CD4-positive, alpha-beta T cell treated with Interferon alpha-2 for 1 hour (primary cell): Measurements from ENCODE around the gene S100A8.
A peak's percentile ranks its signal among the peaks of the same experiment; 100 is the strongest.

ENCODE experiments used
- DNase-seq, 2 donors: peaks; one replicate each; pipeline ENCODE4 v3.0.0-alpha.2; 2020 to 2022

The S100A8 gene

DNA sequence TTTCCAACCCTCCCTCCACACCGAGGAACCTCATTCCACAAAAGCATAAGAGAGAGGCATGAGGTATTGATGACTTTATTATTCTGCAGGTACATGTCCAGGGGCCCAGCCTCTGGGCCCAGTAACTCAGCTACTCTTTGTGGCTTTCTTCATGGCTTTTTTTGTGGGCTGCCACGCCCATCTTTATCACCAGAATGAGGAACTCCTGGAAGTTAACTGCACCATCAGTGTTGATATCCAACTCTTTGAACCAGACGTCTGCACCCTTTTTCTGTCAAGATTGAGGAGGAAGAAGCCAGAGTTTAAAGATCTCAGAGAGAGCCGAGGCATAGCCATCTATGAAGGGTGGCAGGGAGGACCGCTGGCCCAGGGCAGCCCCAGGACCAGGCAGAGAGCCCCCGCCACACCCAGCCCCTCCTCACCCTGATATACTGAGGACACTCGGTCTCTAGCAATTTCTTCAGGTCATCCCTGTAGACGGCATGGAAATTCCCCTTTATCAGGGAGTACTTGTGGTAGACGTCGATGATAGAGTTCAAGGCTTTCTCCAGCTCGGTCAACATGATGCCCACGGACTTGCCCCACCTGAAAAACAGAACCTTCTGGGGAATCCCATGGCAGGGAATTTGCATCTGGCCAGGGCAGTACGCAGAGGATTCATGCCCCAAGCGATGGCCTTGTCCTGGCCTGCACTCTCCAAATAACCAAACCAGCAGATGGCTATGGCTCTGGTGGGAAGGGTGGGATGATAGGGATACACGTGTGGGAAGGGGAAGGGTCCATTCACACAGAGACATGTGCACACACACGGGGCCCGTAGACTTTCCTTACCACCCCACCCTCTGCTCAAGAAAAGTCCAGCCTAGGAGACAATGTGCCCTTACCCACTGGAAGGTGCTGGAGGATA, 647 bp downstream of the S100A8 start:
- DNase-seq: no peak

- no peak for DNase-seq
These were observed 1.5 kb downstream of the S100A8 start for GRCh38 chr1:153389401-153389800.

DNA sequence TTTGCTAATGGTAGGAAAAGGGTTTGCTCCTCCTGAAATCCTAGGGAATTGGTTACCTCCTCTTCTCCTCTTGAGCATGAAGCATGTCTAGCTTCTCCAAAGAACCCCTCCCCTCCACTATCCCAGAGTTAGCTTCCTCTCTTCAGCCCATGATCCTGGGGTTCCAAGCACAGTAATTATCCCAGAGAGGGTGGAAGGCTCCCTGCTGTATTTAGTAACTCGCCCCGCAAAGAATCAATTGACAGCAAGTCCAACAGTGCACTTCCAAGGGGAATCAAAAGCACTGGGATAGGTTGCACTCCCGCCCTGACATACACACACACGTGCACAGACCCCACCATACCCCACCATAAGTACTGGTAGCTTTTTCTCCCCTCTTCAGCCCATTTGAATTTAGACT, 3.1 kb downstream of the S100A8 start:
- no peak for DNase-seq

DNA sequence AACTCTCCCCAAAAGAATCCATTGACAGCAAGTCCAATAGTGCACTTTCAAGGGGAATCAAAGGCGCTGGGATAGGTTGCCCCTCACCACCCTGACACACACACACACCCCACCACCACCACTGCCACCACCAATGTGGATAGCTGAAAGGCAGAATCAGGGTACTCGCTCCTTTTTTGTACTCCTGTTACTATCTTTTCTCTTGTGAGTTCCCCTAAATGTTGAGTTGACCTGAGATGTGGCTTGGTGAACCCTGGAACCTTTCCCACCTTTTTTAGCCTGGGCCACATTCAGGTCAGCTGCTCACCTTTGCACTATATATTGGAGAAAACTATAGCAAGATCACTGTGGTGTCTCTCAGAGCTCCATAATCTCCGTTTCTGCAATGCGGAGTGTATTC, 3.9 kb downstream of the S100A8 start:
- DNase-seq: no peak

DNA sequence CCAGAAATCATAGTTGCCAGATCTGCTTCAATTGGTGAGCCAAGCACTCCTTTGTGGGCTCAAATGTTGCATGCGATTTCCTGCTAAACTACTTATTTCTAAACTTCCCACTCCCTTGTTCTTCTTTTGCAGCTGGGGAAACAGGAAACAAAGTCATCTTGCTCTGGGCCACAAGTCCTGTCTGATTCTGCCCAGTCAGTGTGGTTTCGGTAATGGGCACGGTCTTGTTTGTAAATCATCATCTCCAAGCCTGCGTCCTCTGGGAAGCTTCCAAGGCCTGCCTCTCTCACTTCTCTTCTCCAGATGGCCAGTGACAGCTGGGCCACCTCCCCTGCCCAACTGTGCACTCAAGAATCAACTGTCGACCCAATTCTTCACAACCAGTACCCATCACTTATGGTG, 4.4 kb downstream of the S100A8 start:
- peak in 1 of 2 donors; percentile 54 for DNase-seq

GRCh38 chr1:153384958-153385580, 5.8 kb downstream of the S100A8 start:
- DNase-seq: no peak

DNA sequence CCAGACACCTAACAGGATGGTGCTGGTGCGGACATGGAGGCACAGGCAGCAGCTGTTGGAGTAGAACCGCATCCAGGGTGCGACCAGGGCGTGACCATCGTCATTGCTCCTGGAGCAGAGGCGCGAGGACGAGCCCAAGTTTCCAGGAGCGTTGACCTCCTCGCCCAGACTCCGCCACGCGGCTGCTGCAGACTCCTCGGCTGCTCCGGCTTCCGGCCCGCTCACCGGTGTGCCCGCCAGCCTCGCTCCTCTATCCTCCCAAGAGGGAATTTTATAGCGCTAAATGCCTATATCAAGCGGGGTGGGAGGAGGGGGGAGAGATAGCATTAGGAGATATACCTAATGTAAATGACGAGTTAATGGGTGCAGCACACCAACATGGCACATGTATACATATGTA, 10.2 kb downstream of the S100A8 start:
- DNase-seq: no peak

GRCh38 chr1:153379591-153379990, 11.3 kb downstream of the S100A8 start:
- DNase-seq: no peak

- DNase-seq: no peak
These were observed 15.4 kb downstream of the S100A8 start, which contains the start of gene S100A12 for GRCh38 chr1:153375511-153375910. Gene S100A12, minus strand, starts transcription at chr1:153375621. Its CDS starts 1,029 bp downstream, at chr1:153374592.

DNA sequence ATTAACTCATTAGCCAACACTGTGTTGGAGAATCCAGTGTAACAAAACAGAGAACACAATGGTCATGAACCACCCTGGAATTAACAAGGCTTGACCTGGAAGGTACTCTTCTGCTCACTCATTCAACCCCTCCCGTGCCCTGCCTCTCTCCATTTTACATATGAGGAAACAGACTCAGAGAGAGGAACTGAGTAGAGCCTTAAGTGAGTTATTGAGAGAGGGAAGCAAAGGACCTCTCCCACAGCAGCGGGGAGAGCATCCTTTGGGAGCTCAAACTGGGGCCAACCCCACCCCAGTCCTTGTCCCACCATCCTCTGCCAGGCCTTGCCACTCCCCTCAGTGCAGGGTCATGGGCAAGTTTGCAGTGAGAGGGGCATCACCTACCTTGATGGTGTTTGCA, 16.8 kb downstream of the S100A8 start:
- no peak for DNase-seq

DNA sequence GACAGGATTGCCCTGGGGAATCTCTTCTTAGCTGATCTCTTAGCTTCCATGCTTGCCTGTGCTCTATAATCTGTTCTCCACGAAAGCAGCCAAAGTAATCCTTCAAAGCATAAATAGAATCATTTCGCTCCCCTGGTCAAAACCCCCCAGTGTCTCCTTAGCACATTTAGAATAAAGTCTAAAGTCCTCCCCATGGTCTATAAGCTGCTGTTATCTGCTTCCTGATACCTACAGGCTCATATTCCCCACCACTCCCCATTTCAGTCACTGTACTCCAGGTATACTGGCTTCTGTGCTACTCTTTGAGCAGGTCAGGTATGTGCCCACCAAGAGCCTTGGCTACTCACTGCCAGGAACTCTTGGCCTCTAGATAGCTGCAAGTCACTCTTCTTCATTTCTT, 18.3 kb downstream of the S100A8 start:
- DNase-seq: no peak

DNA sequence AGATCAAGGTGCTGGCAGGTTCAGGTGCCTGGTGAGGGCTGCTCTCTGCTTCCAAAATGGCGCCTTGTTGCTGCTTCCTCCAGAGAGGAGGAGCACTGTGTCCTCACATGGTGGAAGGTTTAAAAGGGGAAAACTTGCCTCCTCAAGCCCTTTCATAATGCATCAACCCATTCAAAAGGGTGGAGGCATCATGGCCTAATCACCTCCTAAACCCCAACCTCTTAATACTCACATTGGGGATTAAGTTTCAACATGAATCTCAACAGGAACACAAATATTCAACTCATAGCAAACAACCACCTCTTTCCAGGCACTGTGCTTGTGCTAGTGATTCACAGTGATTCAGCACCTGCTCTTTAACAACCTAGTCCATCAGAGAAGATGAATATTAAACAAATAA, 19.6 kb downstream of the S100A8 start:
- no peak for DNase-seq

GRCh38 chr1:153370146-153370545, 20.7 kb downstream of the S100A8 start:
- DNase-seq: no peak

DNA sequence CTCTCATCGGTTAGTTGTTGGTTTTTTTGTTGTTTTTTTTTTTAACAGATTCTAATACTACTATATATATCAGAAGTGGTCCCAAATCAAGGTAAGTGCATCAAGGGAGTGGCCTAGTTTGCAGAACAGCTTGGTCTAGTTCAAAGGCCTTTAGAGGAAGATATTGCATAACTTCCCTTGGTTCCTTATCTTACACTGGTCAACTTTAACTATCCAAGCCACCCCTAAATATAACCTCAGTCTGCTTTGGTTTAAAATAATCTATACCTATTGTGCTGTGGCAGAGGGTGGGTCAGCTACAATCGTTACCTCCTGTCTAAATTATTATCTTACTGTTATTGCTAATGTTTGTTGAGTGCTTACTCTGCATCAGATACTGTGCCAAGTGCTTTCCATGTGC, 22.4 kb downstream of the S100A8 start:
- no peak for DNase-seq

GRCh38 chr1:153367090-153367489, 23.8 kb downstream of the S100A8 start:
- DNase-seq: no peak

DNA sequence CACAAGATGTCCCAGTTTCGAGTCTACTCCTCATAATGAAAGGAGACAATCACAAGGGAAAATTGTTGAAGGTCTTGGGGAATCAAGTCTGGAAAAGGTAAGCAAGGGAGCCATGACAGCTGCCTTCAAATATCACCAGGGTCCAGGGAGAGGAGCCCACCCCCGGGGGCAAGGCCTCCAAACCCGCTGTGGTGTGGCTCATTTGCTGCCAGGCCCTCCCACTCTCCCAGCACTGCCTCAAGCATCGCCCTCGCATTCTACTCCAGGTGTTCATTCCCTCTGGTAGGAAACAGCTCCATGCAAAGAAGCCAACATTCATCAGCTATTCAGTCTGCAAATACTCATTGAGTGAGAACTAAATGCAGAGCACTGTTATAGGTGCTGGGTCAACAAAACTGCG, 24.6 kb downstream of the S100A8 start:
- no peak for DNase-seq

GRCh38 chr1:153365696-153366095, 25.2 kb downstream of the S100A8 start:
- DNase-seq: no peak

DNA sequence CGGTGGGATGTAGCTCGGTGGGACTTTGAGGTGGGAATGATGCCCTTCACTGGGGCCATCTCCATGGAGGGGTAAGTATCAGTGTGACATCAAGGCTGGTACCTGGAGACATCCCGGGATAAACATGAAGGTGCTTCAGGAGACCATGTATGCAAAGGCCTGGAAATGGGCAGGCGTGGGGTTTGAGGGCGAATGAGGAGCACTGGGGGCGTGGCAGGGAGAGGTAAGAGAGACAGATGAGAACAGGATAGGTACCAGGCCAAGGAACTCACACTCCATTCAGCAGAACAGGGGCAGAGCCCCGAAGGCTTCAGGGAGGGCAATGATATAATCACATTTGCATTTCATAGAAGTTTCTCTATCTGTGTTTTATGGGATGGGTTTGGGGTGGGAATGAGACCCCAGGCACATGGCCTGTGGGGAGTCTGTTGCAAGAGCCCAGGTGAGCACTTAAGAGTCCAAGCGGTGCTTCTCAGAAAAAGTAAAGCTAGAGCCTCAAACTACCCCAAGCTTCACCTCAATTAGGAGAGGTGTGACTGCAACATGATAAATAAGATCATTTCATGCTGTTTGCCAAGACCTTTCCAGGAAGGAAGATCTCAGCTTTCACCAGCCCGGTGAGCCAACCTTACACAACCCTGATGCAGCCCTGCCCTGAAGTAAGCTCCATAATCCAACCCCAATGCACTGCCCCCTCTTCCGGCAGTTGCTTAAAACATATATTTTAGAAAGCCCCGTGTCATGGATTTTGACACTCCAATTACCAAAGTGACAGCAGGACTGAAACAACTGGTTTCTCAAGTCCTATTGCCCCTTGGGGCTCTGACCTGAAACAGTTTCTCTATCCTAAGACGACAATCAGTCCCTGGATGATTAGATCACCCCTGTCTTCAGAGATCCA, 25.9 kb downstream of the S100A8 start:
- no peak for DNase-seq

GRCh38 chr1:153364156-153364555, 26.7 kb downstream of the S100A8 start:
- DNase-seq: no peak

GRCh38 chr1:153363641-153364040, 27.2 kb downstream of the S100A8 start:
- DNase-seq: no peak

DNA sequence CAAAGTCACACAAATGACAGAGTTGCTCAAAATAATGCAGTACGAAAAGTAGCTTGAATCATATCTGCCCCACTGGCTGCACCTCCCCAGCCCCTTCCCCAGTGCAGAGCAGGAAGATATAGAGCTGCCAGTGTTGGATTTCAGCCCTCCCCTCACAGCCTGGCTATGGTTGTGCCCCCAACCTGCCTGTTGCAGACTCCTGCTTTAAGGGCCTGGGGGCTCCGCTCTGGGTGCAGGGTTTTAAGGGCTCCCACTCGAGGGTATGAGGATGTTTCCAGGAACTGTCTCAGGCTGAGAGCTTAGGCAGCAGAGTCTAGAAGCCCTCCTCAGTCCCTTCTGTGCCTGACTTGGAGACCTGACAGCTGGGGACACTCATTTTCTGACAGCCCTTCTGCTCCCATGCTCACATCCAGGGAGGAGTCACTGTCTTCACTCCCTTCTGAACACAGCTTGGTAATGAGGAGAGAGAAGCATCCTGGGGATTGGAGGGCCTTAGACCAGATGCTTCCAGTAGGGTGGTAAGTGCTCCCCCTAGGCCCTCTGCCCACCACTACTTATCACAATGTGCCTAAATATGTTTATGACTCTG, 28.6 kb downstream of the S100A8 start:
- no peak for DNase-seq

- no peak for DNase-seq
These were observed 29.3 kb downstream of the S100A8 start for GRCh38 chr1:153361480-153362109.
